CD4-positive, CD25-positive, alpha-beta regulatory T cell (primary cell): Measurements from ENCODE around the gene DENND5B. TPM values are rescaled to one million over a fixed set of nuclear protein-coding genes. Genes with fewer than 3 reads are reported as not detected.

Experiments
- ATAC-seq, 2 donors: fragments of 150-1000 bp; cut with Tn5 transposase; one replicate each; pipeline ENCODE4 v1.10.0; 2021; ENCODE audit warnings: low read depth in 2 of 2, moderate number of reproducible peaks in 2 of 2, moderate library complexity in 1 of 2
- DNase-seq, 3 donors: peaks; one replicate each; pipeline versions ENCODE4 v3.0.0 to v3.0.0-alpha.2; 2012 to 2022; ENCODE audit warnings: mixed read lengths in 1 of 3
- H3K27ac ChIP-seq: one replicate; pipeline ENCODE4 v1.7.0; 2013; ENCODE audit warnings: mild to moderate bottlenecking, low read length; ENCODE audit not compliant: insufficient read depth, poor library complexity, severe bottlenecking
- H3K27me3 ChIP-seq: one replicate; pipeline ENCODE4 v1.7.0; 2013; ENCODE audit warnings: low read length; ENCODE audit not compliant: control insufficient read depth, insufficient read depth
- H3K36me3 ChIP-seq: one replicate; pipeline ENCODE4 v1.7.0; 2013; ENCODE audit warnings: mild to moderate bottlenecking, low read length, moderate library complexity; ENCODE audit not compliant: control insufficient read depth, insufficient read depth
- H3K4me1 ChIP-seq: 2 replicates; pipeline ENCODE4 v1.7.0; 2013; ENCODE audit warnings: mild to moderate bottlenecking, low read length; ENCODE audit not compliant: insufficient read depth, control insufficient read depth, poor library complexity, severe bottlenecking
- H3K4me3 ChIP-seq: one replicate; pipeline ENCODE4 v1.7.0; 2013; ENCODE audit warnings: low read depth, mild to moderate bottlenecking, low read length, moderate library complexity
- H3K9me3 ChIP-seq, 2 experiments: 1 replicate in 1 of 2; 2 replicates in 1 of 2; pipeline ENCODE4 v1.7.0; 2013; ENCODE audit warnings: low read length in 2 of 2, mild to moderate bottlenecking in 1 of 2, moderate library complexity in 1 of 2; ENCODE audit not compliant: control insufficient read depth in 2 of 2
- H3K27ac Mint-ChIP-seq, 3 donors: one replicate each; pipeline ENCODE4 v1.8.0; 2020 to 2022; ENCODE audit warnings: mild to moderate bottlenecking in 3 of 3, mixed read lengths in 3 of 3, moderate library complexity in 2 of 3
- H3K27me3 Mint-ChIP-seq: one replicate; pipeline ENCODE4 v1.8.0; 2022; ENCODE audit warnings: mild to moderate bottlenecking, mixed read lengths
- H3K36me3 Mint-ChIP-seq: one replicate; pipeline ENCODE4 v1.8.0; 2020; ENCODE audit warnings: mixed read lengths
- H3K4me1 Mint-ChIP-seq, 4 donors: one replicate each; pipeline ENCODE4 v1.8.0; 2020 to 2022; ENCODE audit warnings: mixed read lengths in 4 of 4, mild to moderate bottlenecking in 1 of 4
- H3K4me3 Mint-ChIP-seq, 4 donors: one replicate each; pipeline ENCODE4 v1.8.0; 2020 to 2022; ENCODE audit warnings: mild to moderate bottlenecking in 4 of 4, mixed read lengths in 4 of 4, moderate library complexity in 3 of 4
- H3K9me3 Mint-ChIP-seq, 7 donors: one replicate each; pipeline ENCODE4 v1.8.0; 2020 to 2022; ENCODE audit warnings: mixed read lengths in 7 of 7, mild to moderate bottlenecking in 3 of 7, moderate library complexity in 2 of 7
- polyA plus RNA-seq, 4 donors: library from polyadenylated mRNA; unstranded; fragments of 300-500 nt; fragmentation: Illumina TruSeq; gene quantifications; one replicate each; pipeline ENCODE4 v1.2.3, GENCODE V29; 2021
- total RNA-seq: library from RNA; stranded (reverse); gene quantifications from one replicate; pipeline ENCODE4 v1.2.3, GENCODE V29; 2022

The DENND5B gene
- total and polyA plus RNA-seq, 5 donors from 2014 or later = 0.39 to 0.76 TPM; not detected in 3

DNA sequence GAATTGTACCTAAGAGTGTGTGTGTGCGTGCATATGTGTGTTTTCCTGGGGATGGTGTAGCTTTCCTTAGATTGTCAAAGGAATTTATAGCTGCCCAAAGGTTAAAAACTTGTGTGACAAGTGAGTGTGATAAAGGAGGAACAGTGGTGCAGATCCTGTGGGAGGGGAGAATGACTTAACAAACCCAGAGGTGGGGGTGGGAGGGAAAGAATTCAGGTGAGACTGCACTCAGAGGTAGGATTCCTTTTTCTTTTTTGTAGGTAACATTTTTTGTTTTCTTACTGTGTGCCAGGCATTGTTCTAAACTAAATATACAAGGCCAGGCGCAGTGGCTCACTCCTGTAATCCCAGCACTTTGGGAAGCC lies 219.7 kb downstream of the DENND5B start:
- Mint-ChIP-seq H3K4me3 (no peak overlapping the region), H3K36me3 (no peaks in the 10 kb centered on the region), H3K27me3 (peaks cover 6% of the 10 kb centered on the region), H3K27ac (peak overlapping the region in 1 of 3 donors; percentile 14), H3K9me3 (no peaks in the 10 kb centered on the region), H3K4me1 (no peaks in the 10 kb centered on the region)
- Histone ChIP-seq H3K9me3 (no peaks in the 10 kb centered on the region), H3K4me1 (no peaks in the 10 kb centered on the region), H3K4me3 (no peak overlapping the region), H3K36me3 (no peaks in the 10 kb centered on the region), H3K27me3 (no peaks in the 10 kb centered on the region), H3K27ac (no peak overlapping the region)
- DNase-seq (no peak), ATAC-seq (no peak)

DNA sequence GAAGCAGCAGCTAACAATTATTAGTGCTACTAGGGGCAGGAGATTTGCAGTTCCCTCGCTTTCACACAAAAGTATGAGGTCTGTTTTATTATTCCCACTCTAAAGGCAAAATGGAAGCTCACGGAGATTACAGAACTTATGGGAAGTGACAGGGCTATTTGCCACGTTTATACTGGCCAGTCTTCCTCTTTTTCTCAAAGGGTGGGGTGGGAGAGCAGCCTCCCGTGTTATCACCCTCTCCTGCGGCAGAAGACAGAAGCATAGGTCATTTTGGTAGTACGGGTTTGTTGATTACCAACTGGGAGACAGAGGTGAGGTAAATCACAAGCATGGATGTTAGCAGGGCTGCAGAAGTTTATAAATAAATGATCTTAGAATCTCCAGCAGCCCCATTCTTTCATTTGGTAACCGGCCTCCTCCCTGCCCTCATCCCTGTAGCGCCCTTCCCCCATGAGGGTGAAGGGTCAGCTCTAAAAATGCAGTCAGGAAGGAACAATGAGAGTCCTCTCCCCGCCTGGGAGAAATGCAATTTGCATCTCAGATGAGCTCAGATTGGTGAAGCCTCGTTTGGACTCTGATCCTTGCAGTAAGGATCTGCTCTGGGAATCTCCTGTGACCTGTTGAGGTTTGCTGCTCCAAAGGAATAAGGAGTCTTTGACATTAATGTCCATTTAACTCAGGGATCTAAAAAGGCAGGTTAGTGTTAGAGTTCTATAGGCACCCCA lies 220.2 kb downstream of the DENND5B start:
- H3K9me3 ChIP-seq = no peaks in the 10 kb centered on the region
- Mint-ChIP-seq H3K4me3 (no peak overlapping the region), H3K27ac (no peak overlapping the region), H3K4me1 (no peaks in the 10 kb centered on the region), H3K36me3 (no peaks in the 10 kb centered on the region), H3K9me3 (no peaks in the 10 kb centered on the region), H3K27me3 (peaks cover 6% of the 10 kb centered on the region)
- ATAC-seq (no peak), DNase-seq (no peak)
- H3K36me3 ChIP-seq = no peaks in the 10 kb centered on the region
- no peaks in the 10 kb centered on the region for H3K27me3 ChIP-seq
- H3K4me1 ChIP-seq = no peaks in the 10 kb centered on the region
- no peak overlapping the region for H3K4me3 ChIP-seq
- H3K27ac ChIP-seq = no peak overlapping the region

- H3K4me3 ChIP-seq = no peak overlapping the region
- no peaks in the 10 kb centered on the region for H3K4me1 ChIP-seq
- no peaks in the 10 kb centered on the region for H3K9me3 Mint-ChIP-seq
- H3K4me3 Mint-ChIP-seq = no peak overlapping the region
- no peaks in the 10 kb centered on the region for H3K9me3 ChIP-seq
- peaks cover 6% of the 10 kb centered on the region for H3K27me3 Mint-ChIP-seq
- H3K36me3 ChIP-seq = no peaks in the 10 kb centered on the region
- no peaks in the 10 kb centered on the region for H3K36me3 Mint-ChIP-seq
- H3K27me3 ChIP-seq = no peaks in the 10 kb centered on the region
- no peak overlapping the region for H3K27ac ChIP-seq
- no peak overlapping the region for H3K27ac Mint-ChIP-seq
- no peak for ATAC-seq
- no peak for DNase-seq
- no peaks in the 10 kb centered on the region for H3K4me1 Mint-ChIP-seq
Observed at GRCh38 chr12:31369712-31370521, 221.0 kb downstream of the DENND5B start.

- Mint-ChIP-seq H3K4me1 (peaks cover 0 to 2% (median 0%) of the 10 kb centered on the region in 4 donors), H3K27ac (no peak overlapping the region), H3K9me3 (no peaks in the 10 kb centered on the region), H3K4me3 (no peak overlapping the region), H3K27me3 (peaks cover 8% of the 10 kb centered on the region), H3K36me3 (no peaks in the 10 kb centered on the region)
- Histone ChIP-seq H3K27ac (no peak overlapping the region), H3K4me3 (no peak overlapping the region), H3K4me1 (no peaks in the 10 kb centered on the region), H3K27me3 (no peaks in the 10 kb centered on the region), H3K36me3 (no peaks in the 10 kb centered on the region), H3K9me3 (no peaks in the 10 kb centered on the region)
- no peak for ATAC-seq
- DNase-seq = no peak
Observed at GRCh38 chr12:31368666-31369361, 222.1 kb downstream of the DENND5B start.

DNA sequence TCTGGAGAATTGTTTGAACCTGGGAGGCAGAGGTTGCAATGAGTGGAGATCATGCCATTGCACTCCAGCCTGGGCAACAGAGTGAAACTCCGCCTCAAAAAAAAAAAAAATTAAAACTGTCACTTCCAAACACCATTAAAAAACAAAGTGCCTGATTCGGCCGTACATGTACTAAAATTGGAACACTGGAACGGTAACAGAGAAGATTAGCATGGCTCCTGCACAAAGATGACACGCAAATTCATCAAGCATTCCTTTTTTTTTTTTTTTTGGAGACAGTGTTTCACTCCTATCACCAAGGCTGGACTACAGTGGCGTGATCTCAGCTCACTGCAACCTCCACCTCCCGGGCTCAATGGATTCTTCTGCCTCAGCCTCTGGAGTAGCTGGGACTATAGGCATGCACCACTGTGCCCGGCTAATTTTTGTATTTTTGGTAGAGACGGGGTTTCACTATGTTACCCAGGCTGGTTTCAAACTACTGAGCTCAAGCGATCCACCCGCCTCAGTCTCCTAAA lies 224.8 kb downstream of the DENND5B start:
- no peaks in the 10 kb centered on the region for H3K9me3 Mint-ChIP-seq
- Histone ChIP-seq H3K9me3 (no peaks in the 10 kb centered on the region), H3K4me3 (no peak overlapping the region), H3K4me1 (no peaks in the 10 kb centered on the region), H3K27me3 (no peaks in the 10 kb centered on the region), H3K27ac (no peak overlapping the region), H3K36me3 (no peaks in the 10 kb centered on the region)
- ATAC-seq (no peak), DNase-seq (no peak)
- H3K4me1 Mint-ChIP-seq = peaks cover 0 to 16% (median 5%) of the 10 kb centered on the region in 4 donors
- no peak overlapping the region for H3K4me3 Mint-ChIP-seq
- H3K27ac Mint-ChIP-seq = no peak overlapping the region
- peaks cover 11% of the 10 kb centered on the region for H3K27me3 Mint-ChIP-seq
- no peaks in the 10 kb centered on the region for H3K36me3 Mint-ChIP-seq

GRCh38 chr12:31363831-31364230 lies 227.1 kb downstream of the DENND5B start:
- Histone ChIP-seq H3K9me3 (no peaks in the 10 kb centered on the region), H3K27me3 (no peaks in the 10 kb centered on the region), H3K27ac (no peak overlapping the region), H3K4me1 (no peaks in the 10 kb centered on the region), H3K4me3 (no peak overlapping the region), H3K36me3 (no peaks in the 10 kb centered on the region)
- ATAC-seq (no peak), DNase-seq (no peak)
- Mint-ChIP-seq H3K36me3 (no peaks in the 10 kb centered on the region), H3K4me1 (peaks cover 0 to 16% (median 5%) of the 10 kb centered on the region in 4 donors), H3K27me3 (peaks cover 9% of the 10 kb centered on the region), H3K27ac (no peak overlapping the region), H3K4me3 (no peak overlapping the region), H3K9me3 (no peaks in the 10 kb centered on the region)

- H3K27ac ChIP-seq = no peak overlapping the region
- no peaks in the 10 kb centered on the region for H3K9me3 ChIP-seq
- ATAC-seq (no peak), DNase-seq (no peak)
- no peak overlapping the region for H3K4me3 ChIP-seq
- H3K27ac Mint-ChIP-seq = no peak overlapping the region
- H3K27me3 Mint-ChIP-seq = peaks cover 11% of the 10 kb centered on the region
- no peaks in the 10 kb centered on the region for H3K36me3 ChIP-seq
- H3K36me3 Mint-ChIP-seq = no peaks in the 10 kb centered on the region
- H3K9me3 Mint-ChIP-seq = no peaks in the 10 kb centered on the region
- no peak overlapping the region for H3K4me3 Mint-ChIP-seq
- no peaks in the 10 kb centered on the region for H3K4me1 ChIP-seq
- peaks cover 0 to 16% (median 5%) of the 10 kb centered on the region in 4 donors for H3K4me1 Mint-ChIP-seq
- no peaks in the 10 kb centered on the region for H3K27me3 ChIP-seq
Observed at GRCh38 chr12:31363416-31363809, 227.5 kb downstream of the DENND5B start.
